PC-9 (cell line): ENCODE measurements around the gene MASP1. TPM values are rescaled to one million over a fixed set of nuclear protein-coding genes. Genes with fewer than 3 reads are reported as not detected.

Source experiments
- BruUV-seq: library from RNA; stranded (reverse); fragments of 400-500 nt; replicated peaks from 2 replicates; lab custom pipeline; 2021; lab: Mats Ljungman, UMichigan
- CTCF ChIA-PET: fragments of 300-600 bp; sonication (Branson Sonifier 250); formaldehyde crosslinking; loops from one replicate; lab custom pipeline; 2022; ENCODE audit warnings: antibody characterized with exemption; lab: Charles Lee
- POLR2A ChIA-PET: fragments of 300-600 bp; sonication (Branson Sonifier 250); formaldehyde crosslinking; loops from one replicate; lab custom pipeline; 2022; ENCODE audit warnings: antibody characterized with exemption; ENCODE audit not compliant: unreplicated experiment; lab: Charles Lee
- DNase-seq, 2 experiments: peaks; one replicate each; pipeline versions ENCODE4 v3.0.0 to v3.0.0-alpha.2; 2015 to 2022; ENCODE audit warnings: mixed read lengths in 1 of 2
- H2AFZ ChIP-seq: fragments of 200-600 bp; sonication (generic); 2 replicates; pipeline ENCODE4 v1.8.1; 2017; ENCODE audit warnings: antibody characterized with exemption
- H3F3A ChIP-seq: fragments of 200-600 bp; sonication (generic); 2 replicates; pipeline ENCODE4 v1.8.1; 2017; ENCODE audit warnings: antibody characterized with exemption, mild to moderate bottlenecking, low read depth; ENCODE audit not compliant: insufficient read depth
- H3K27ac ChIP-seq: fragments of 200-600 bp; sonication (generic); 2 replicates; pipeline ENCODE4 v1.6.1; 2016; ENCODE audit warnings: mixed run types
- H3K27me3 ChIP-seq: fragments of 200-600 bp; sonication (generic); 2 replicates; pipeline ENCODE4 v1.6.1; 2016; ENCODE audit warnings: low read depth, mixed run types; ENCODE audit not compliant: insufficient read depth
- H3K36me3 ChIP-seq: fragments of 200-600 bp; sonication (generic); 2 replicates; pipeline ENCODE4 v1.6.1; 2016; ENCODE audit warnings: low read depth, mixed run types
- H3K4me1 ChIP-seq: fragments of 200-600 bp; sonication (generic); replicated peaks from 2 replicates; pipeline ENCODE4 v1.6.1; 2016; ENCODE audit warnings: mixed run types; ENCODE audit not compliant: insufficient read depth
- H3K4me2 ChIP-seq: fragments of 200-600 bp; sonication (generic); 2 replicates; pipeline ENCODE4 v1.6.1; 2017; ENCODE audit warnings: mixed run types
- H3K4me3 ChIP-seq: fragments of 200-600 bp; sonication (generic); 2 replicates; pipeline ENCODE4 v1.6.1; 2016; ENCODE audit warnings: mixed run types
- H3K79me2 ChIP-seq: fragments of 200-600 bp; sonication (generic); 2 replicates; pipeline ENCODE4 v1.6.1; 2017; ENCODE audit warnings: low read depth, mixed run types
- H3K9me2 ChIP-seq: fragments of 200-600 bp; sonication (generic); 2 replicates; pipeline ENCODE4 v1.8.1; 2017; ENCODE audit warnings: mild to moderate bottlenecking; ENCODE audit not compliant: insufficient read depth
- H3K9me3 ChIP-seq: fragments of 200-600 bp; sonication (generic); 2 replicates; pipeline ENCODE4 v1.8.1; 2016; ENCODE audit warnings: low read depth; ENCODE audit not compliant: insufficient read depth
- H4K20me1 ChIP-seq: fragments of 200-600 bp; sonication (generic); 2 replicates; pipeline ENCODE4 v1.8.1; 2017; ENCODE audit not compliant: insufficient read depth
- EZH2 ChIP-seq: fragments of 200-600 bp; sonication (generic); IDR thresholded peaks from 2 replicates; pipeline ENCODE4 v1.8.0; 2017; ENCODE audit warnings: antibody characterized with exemption, low read depth
- intact Hi-C: fragments of 100-400 bp; cut with micrococcal nuclease; formaldehyde crosslinking; loops from one replicate; pipeline ENCODE4 v1.10.0; 2022; ENCODE audit not compliant: unreplicated experiment
- total RNA-seq: library from RNA; stranded (reverse); gene quantifications from 2 replicates; pipeline ENCODE4 v1.2.3, GENCODE V29; 2021
- TF ChIP-seq, protein P1 (sequence below): fragments of 200-600 bp; sonication (generic); conservative IDR thresholded peaks from 2 replicates; pipeline ENCODE4 v1.6.1; 2017; ENCODE audit warnings: mixed run types, antibody characterized with exemption, mild to moderate bottlenecking, moderate library complexity

The MASP1 gene
- total RNA-seq, 1 experiment from 2014 or later: not detected

- H3K4me1 ChIP-seq: no peaks in the 10 kb centered on the region
- no peak overlapping the region for H3K4me3 ChIP-seq
- H3F3A ChIP-seq: no peaks in the 10 kb centered on the region
- no peaks in the 10 kb centered on the region for H3K79me2 ChIP-seq
- no peak overlapping the region for H2AFZ ChIP-seq
- 0 out of 2 replicates have a peak, but pooled peaks cover under 1% of the 10 kb centered on the region for H3K9me3 ChIP-seq
- no peak overlapping the region for H3K27ac ChIP-seq
- TF ChIP-seq, protein P1, sequence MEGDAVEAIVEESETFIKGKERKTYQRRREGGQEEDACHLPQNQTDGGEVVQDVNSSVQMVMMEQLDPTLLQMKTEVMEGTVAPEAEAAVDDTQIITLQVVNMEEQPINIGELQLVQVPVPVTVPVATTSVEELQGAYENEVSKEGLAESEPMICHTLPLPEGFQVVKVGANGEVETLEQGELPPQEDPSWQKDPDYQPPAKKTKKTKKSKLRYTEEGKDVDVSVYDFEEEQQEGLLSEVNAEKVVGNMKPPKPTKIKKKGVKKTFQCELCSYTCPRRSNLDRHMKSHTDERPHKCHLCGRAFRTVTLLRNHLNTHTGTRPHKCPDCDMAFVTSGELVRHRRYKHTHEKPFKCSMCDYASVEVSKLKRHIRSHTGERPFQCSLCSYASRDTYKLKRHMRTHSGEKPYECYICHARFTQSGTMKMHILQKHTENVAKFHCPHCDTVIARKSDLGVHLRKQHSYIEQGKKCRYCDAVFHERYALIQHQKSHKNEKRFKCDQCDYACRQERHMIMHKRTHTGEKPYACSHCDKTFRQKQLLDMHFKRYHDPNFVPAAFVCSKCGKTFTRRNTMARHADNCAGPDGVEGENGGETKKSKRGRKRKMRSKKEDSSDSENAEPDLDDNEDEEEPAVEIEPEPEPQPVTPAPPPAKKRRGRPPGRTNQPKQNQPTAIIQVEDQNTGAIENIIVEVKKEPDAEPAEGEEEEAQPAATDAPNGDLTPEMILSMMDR: no peak
- TF ChIP-seq EZH2: no peak
- H4K20me1 ChIP-seq: no peaks in the 10 kb centered on the region
- CTCF ChIA-PET: interaction anchor here (0.8 kb wide), 2 partner anchors 11 to 162 kb away, joined by 3 read pairs; no protein-coding TSS in a partner anchor
- no peak for DNase-seq
- no TSS peak for BruUV-seq
- peaks cover 37% of the 10 kb centered on the region for H3K27me3 ChIP-seq
- POLR2A ChIA-PET: interaction anchor here (0.5 kb wide), 1 partner anchor 159 kb away, joined by 5 read pairs; no protein-coding TSS in a partner anchor
- intact Hi-C loops: no loop called here
- no peak overlapping the region for H3K4me2 ChIP-seq
- no peaks in the 10 kb centered on the region for H3K36me3 ChIP-seq
- no peaks in the 10 kb centered on the region for H3K9me2 ChIP-seq
Measured at GRCh38 chr3:187274977-187275338, 16.6 kb downstream of the MASP1 start.

DNA sequence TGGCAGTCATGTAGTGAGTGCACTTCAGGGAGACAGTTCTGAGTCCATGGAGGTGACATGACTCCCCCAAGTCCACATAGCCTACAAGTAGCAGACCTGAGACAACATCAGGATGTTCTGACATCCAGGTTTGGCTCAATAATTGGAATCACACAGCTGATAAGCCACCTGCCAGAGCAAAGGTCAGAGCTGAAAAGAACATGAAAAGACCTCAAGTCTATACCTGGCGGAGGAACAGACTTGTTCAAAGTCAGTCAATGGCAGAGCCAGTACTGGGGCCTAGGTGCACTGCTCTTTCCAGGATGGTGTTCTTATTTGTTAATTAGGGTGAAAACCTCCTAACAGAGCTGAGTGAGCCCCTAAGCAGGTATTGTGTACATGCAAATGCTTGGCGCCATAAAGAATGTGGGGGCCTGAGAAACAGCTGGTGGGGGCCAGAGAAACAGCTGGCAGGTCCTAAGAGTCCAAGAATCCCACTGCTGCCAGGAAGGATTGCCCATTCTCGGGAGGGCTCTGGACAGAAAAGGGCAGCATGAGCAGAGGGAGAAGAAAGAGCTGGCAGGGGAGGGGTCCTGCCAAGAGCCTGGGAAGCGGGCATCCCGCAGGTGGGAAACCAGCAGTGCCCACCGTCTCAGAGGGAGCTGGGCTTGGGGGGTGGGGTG is 17.1 kb downstream of the MASP1 start:
- Histone ChIP-seq H3K4me1 (no peaks in the 10 kb centered on the region), H4K20me1 (no peaks in the 10 kb centered on the region), H3K9me3 (peaks cover 5% of the 10 kb centered on the region; the same call in 1 of the 2 replicates), H3F3A (no peaks in the 10 kb centered on the region), H3K36me3 (no peaks in the 10 kb centered on the region), H2AFZ (no peak overlapping the region), H3K79me2 (no peaks in the 10 kb centered on the region), H3K9me2 (no peaks in the 10 kb centered on the region), H3K27me3 (peaks cover 34% of the 10 kb centered on the region), H3K27ac (no peak overlapping the region), H3K4me3 (no peak overlapping the region), H3K4me2 (no peak overlapping the region)
- BruUV-seq: no TSS peak
- DNase-seq: no peak
- no peak for TF ChIP-seq EZH2
- TF ChIP-seq, protein P1: no peak
- CTCF ChIA-PET: interaction anchor here (0.8 kb wide), 2 partner anchors 11 to 161 kb away, joined by 3 read pairs; no protein-coding TSS in a partner anchor
- intact Hi-C loops: no loop called here
- POLR2A ChIA-PET: interaction anchor here (0.5 kb wide), 1 partner anchor 160 kb away, joined by 5 read pairs; no protein-coding TSS in a partner anchor

GRCh38 chr3:187271582-187271981 is 20.0 kb downstream of the MASP1 start:
- POLR2A ChIA-PET: no interaction called here
- H3K4me1 ChIP-seq: no peaks in the 10 kb centered on the region
- no peak overlapping the region for H2AFZ ChIP-seq
- DNase-seq: no peak
- H3K27me3 ChIP-seq: peaks cover 20% of the 10 kb centered on the region; the same call in 1 of the 2 replicates
- no TSS peak for BruUV-seq
- CTCF ChIA-PET: no interaction called here
- H3K4me3 ChIP-seq: no peak overlapping the region
- no peak overlapping the region for H3K4me2 ChIP-seq
- TF ChIP-seq, protein P1: no peak
- no peak for TF ChIP-seq EZH2
- H4K20me1 ChIP-seq: no peaks in the 10 kb centered on the region
- intact Hi-C loops: no loop called here
- no peak overlapping the region for H3K27ac ChIP-seq
- no peaks in the 10 kb centered on the region for H3K36me3 ChIP-seq
- no peaks in the 10 kb centered on the region for H3K79me2 ChIP-seq
- H3K9me2 ChIP-seq: no peaks in the 10 kb centered on the region
- H3F3A ChIP-seq: no peaks in the 10 kb centered on the region
- H3K9me3 ChIP-seq: peaks cover 7% of the 10 kb centered on the region; the same call in 1 of the 2 replicates
